ENCODE results near the gene FGFR2.

- TF ChIP-seq EZH2 (IDR thresholded peaks at IDR 0.05; ENCODE audit: borderline replicate concordance, low read depth, low read length, severe bottlenecking) (no peak), POLR2A (IDR thresholded peaks at IDR 0.05; ENCODE audit: low read depth, low read length) (no peak)
- TF ChIP-seq, protein P1, sequence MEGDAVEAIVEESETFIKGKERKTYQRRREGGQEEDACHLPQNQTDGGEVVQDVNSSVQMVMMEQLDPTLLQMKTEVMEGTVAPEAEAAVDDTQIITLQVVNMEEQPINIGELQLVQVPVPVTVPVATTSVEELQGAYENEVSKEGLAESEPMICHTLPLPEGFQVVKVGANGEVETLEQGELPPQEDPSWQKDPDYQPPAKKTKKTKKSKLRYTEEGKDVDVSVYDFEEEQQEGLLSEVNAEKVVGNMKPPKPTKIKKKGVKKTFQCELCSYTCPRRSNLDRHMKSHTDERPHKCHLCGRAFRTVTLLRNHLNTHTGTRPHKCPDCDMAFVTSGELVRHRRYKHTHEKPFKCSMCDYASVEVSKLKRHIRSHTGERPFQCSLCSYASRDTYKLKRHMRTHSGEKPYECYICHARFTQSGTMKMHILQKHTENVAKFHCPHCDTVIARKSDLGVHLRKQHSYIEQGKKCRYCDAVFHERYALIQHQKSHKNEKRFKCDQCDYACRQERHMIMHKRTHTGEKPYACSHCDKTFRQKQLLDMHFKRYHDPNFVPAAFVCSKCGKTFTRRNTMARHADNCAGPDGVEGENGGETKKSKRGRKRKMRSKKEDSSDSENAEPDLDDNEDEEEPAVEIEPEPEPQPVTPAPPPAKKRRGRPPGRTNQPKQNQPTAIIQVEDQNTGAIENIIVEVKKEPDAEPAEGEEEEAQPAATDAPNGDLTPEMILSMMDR (IDR thresholded peaks at IDR 0.05; ENCODE audit: extremely low read depth in 1 of 2, insufficient read depth in 1 of 2, low read depth in 1 of 2, low read length in 2 of 2), result no peak
Observed at GRCh38 chr10:121552746-121553145, 45.5 kb downstream of the FGFR2 start.
